Limb (tissue), 2 donors: ENCODE results near the gene DNAJB12.

Source experiments
- DNase-seq, 2 donors: peaks; one replicate each; pipeline ENCODE4 v3.0.0-alpha.2; 2016; ENCODE audit errors: extremely low spot score in 2 of 2

DNAJB12 gene

GRCh38 chr10:72295330-72295910, 59.3 kb downstream of the DNAJB12 start:
- DNase-seq, result no peak

- no peak for DNase-seq
Measured at GRCh38 chr10:72292223-72292691, 62.5 kb downstream of the DNAJB12 start.

GRCh38 chr10:72291019-72291532, 63.6 kb downstream of the DNAJB12 start:
- DNase-seq, result no peak

GRCh38 chr10:72285972-72286521, 68.7 kb downstream of the DNAJB12 start:
- peak in 1 of 2 donors; percentile 60 for DNase-seq

- DNase-seq, result no peak
Measured at GRCh38 chr10:72283131-72283530, 71.6 kb downstream of the DNAJB12 start.
